ENCODE data around the gene CLIC5. TPM values are rescaled to one million over a fixed set of nuclear protein-coding genes. Genes with fewer than 3 reads are reported as not detected.

The CLIC5 gene
- 1.1 and 2.0 TPM in 2 replicates for total RNA-seq

DNA sequence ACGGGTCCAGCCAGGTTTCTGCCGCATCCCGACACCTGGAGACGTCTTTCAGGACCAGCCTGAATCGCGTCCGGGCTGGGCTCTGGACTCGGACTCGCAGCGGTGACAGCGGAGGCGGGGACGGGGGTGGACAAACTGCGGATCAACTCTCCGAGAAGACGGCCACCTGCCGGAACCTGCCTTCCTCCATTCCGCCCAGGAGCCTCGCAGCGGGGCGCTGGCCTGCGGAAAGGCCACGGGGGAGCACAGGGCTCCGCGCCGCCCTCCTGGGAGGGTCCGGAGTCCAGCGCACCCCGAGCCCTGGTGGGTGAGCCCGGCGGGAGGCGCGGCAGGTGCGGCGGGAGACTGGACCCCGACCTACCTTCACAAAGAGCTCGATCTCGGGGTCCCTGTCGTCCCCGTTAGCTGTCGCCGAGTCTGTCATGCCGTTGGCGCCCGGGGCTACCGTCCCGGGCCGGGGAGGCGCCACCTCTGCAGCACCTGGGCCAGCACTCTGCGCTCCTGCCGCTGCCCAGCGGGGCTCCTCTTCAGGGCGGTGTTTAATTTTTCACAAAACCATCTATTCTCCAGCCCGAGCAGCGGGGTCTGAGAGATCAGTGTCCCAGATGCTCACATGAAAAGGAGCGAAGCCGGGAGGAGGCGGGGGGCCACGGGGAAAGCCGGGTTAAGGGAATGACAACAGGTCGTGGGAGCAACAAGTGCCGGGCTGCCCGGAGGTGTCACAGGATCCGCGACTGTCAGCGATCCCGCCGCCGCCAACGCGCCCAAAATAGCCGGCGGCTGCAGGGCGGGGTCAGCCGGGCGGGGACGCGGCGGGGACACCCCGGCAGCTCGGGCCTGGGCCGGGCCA lies at the start of gene CLIC5:
CLIC5 (minus strand) TSS at position 742 of the 850 bp plus-strand sequence; CDS start at position 424, 318 bp downstream.
- peaks cover 28% of the 10 kb centered on the region for H3K27me3 Mint-ChIP-seq
- peak within 1 kb of the TSS; percentile 83 for H3K27ac Mint-ChIP-seq
- H3K4me1 Mint-ChIP-seq, result peaks cover 51% of the 10 kb centered on the region
- peaks cover 4% of the 10 kb centered on the region for H3K9me3 Mint-ChIP-seq
- peak within 1 kb of the TSS; percentile 83 for H3K4me3 Mint-ChIP-seq
- peak; percentile 80 for DNase-seq
- peaks cover 2% of the 10 kb centered on the region for H3K36me3 Mint-ChIP-seq (ENCODE audit: low read depth)
- intact Hi-C loops (cut with micrococcal nuclease), result loop anchor here (10.0 kb wide), 5 partner anchors 181 to 851 kb away; no protein-coding TSS in a partner anchor

DNA sequence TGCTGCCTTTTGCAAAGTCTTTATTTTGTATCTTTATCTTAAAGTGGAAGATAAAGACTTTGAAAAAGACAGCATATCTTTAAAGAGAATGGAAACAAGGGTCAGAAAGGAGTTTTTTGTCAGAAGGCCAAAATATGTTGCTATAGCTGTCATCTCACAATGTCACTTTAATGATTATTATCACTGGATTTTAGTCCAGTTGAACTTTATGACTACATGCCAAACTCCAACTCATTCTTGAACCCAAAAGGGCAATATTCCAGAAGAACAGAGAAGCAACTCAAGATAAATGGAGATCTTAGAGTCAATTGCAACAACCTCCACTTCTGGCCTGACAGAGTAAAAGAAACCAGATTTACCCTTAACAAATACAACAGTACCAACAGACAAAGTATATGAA lies 47.3 kb upstream of the CLIC5 start:
- H3K9me3 Mint-ChIP-seq, result peaks cover under 1% of the 10 kb centered on the region
- DNase-seq, result no peak
- H3K4me3 Mint-ChIP-seq, result no peak overlapping the region
- H3K4me1 Mint-ChIP-seq, result no peaks in the 10 kb centered on the region
- no peaks in the 10 kb centered on the region for H3K36me3 Mint-ChIP-seq (ENCODE audit: low read depth)
- H3K27ac Mint-ChIP-seq, result no peak overlapping the region
- intact Hi-C loops (cut with micrococcal nuclease), result no loop called here
- peaks cover 24% of the 10 kb centered on the region for H3K27me3 Mint-ChIP-seq

DNA sequence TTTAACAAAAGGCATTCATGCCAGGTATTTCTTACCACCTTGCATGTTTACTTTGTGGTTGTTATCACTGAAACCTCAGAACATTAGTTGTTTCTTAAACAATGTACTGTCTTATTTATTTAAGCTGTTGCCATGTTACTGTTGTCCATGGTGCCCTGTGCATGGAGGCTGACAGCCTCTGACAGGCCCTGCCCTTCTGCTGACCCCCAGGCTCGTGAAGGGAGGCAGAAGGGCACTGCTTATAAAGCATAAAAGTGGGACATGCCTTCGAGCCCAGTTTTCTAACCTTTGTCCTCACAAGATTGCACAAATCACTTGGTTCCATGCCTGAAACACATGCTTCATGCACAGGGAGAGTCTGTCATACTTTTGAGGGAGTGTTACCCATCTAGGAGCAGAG lies 46.7 kb upstream of the CLIC5 start:
- intact Hi-C loops (cut with micrococcal nuclease), result no loop called here
- Mint-ChIP-seq H3K36me3 (ENCODE audit: low read depth) (no peaks in the 10 kb centered on the region), H3K27me3 (peaks cover 28% of the 10 kb centered on the region), H3K4me3 (no peak overlapping the region), H3K9me3 (peaks cover 7% of the 10 kb centered on the region), H3K4me1 (no peaks in the 10 kb centered on the region), H3K27ac (no peak overlapping the region)
- DNase-seq, result no peak

DNA sequence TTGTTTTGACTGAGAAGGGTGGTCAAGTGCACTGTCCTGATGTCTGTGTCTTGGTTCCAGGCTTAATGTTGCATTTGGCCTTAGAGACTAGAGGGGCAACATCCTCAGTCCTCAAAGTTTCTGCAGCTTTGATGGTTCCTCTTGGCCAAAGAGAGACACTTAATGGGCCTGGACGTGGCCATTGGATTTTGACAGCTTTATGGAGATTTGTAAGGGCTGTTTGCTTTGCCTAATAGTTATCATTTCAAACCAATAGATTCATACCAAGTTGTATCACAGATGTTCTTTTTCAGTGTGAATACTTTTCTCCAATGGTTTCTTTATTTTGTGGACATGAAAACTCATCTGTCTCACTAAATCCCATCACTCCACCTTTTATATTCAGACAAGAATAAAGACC lies 45.8 kb upstream of the CLIC5 start:
- intact Hi-C loops (cut with micrococcal nuclease), result no loop called here
- Mint-ChIP-seq H3K9me3 (peaks cover 15% of the 10 kb centered on the region), H3K27ac (no peak overlapping the region), H3K27me3 (peaks cover 29% of the 10 kb centered on the region), H3K36me3 (ENCODE audit: low read depth) (no peaks in the 10 kb centered on the region), H3K4me3 (no peak overlapping the region), H3K4me1 (no peaks in the 10 kb centered on the region)
- DNase-seq, result no peak

DNA sequence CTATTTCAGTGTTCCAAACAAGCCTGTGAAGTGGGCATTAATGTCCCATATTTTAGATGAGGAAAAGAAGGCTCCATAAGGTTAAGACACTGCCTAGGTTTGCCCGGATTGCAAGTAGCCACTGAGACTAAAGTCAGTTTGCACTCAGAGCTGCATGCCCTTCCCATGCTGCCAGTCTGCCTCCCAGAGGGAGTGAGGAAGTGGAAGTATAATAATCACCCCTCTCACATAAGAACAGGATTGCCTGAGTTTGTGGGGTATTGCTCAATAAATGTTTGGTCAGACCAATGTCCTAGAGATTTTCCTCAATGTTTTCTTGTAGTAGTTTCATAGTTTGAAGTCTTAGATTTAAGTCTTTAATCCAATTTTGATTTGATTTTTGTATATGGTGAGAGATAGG lies 43.9 kb upstream of the CLIC5 start:
- H3K36me3 Mint-ChIP-seq (ENCODE audit: low read depth), result no peaks in the 10 kb centered on the region
- no peak for DNase-seq
- peaks cover 21% of the 10 kb centered on the region for H3K27me3 Mint-ChIP-seq
- peaks cover 21% of the 10 kb centered on the region for H3K9me3 Mint-ChIP-seq
- no peak overlapping the region for H3K27ac Mint-ChIP-seq
- intact Hi-C loops (cut with micrococcal nuclease), result no loop called here
- H3K4me3 Mint-ChIP-seq, result no peak overlapping the region
- no peaks in the 10 kb centered on the region for H3K4me1 Mint-ChIP-seq

DNA sequence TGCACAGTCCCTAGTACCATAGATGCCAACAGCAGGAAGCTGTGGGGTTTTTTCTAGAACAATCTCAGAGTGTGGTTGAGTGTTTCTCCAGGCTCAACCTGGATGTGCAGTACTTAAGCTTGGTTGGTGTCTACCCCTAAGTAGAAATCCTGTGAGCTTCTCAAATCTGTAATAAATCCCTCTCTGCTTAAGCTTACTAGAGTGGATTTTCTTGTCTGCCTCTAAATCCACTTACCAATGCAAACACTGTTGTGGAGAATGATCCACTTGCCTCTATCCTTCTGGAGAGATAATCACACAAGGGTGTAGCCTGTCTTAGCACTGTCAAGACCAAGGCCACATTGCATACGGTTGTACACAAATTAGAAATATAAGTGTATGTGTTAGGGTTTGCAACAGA lies 43.3 kb upstream of the CLIC5 start:
- H3K27ac Mint-ChIP-seq, result no peak overlapping the region
- peaks cover 19% of the 10 kb centered on the region for H3K27me3 Mint-ChIP-seq
- H3K4me3 Mint-ChIP-seq, result no peak overlapping the region
- intact Hi-C loops (cut with micrococcal nuclease), result no loop called here
- peaks cover 4% of the 10 kb centered on the region for H3K4me1 Mint-ChIP-seq
- no peaks in the 10 kb centered on the region for H3K36me3 Mint-ChIP-seq (ENCODE audit: low read depth)
- peaks cover 21% of the 10 kb centered on the region for H3K9me3 Mint-ChIP-seq
- DNase-seq, result no peak

DNA sequence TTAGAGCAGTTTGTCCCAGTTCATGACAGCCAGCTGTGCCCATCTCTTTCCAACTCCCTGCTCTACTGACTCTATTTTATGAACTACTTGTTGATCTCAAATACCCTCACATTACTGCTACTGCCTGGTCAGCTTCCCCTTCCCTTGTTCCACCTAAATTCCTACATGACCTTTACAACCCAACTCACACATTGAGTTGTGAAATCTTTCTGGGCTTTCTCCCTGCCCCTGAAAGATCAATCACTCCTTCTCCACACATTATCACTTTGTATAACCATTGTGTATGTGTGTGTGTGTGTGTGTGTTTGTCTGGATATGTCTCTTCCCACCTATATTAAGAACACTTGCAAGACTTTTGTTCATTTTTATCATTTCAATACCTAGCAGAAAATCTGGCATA lies 42.1 kb upstream of the CLIC5 start:
- H3K36me3 Mint-ChIP-seq (ENCODE audit: low read depth), result no peaks in the 10 kb centered on the region
- H3K4me1 Mint-ChIP-seq, result peaks cover 12% of the 10 kb centered on the region
- H3K4me3 Mint-ChIP-seq, result no peak overlapping the region
- DNase-seq, result no peak
- peaks cover 21% of the 10 kb centered on the region for H3K9me3 Mint-ChIP-seq
- no peak overlapping the region for H3K27ac Mint-ChIP-seq
- peaks cover 11% of the 10 kb centered on the region for H3K27me3 Mint-ChIP-seq
- intact Hi-C loops (cut with micrococcal nuclease), result no loop called here

DNA sequence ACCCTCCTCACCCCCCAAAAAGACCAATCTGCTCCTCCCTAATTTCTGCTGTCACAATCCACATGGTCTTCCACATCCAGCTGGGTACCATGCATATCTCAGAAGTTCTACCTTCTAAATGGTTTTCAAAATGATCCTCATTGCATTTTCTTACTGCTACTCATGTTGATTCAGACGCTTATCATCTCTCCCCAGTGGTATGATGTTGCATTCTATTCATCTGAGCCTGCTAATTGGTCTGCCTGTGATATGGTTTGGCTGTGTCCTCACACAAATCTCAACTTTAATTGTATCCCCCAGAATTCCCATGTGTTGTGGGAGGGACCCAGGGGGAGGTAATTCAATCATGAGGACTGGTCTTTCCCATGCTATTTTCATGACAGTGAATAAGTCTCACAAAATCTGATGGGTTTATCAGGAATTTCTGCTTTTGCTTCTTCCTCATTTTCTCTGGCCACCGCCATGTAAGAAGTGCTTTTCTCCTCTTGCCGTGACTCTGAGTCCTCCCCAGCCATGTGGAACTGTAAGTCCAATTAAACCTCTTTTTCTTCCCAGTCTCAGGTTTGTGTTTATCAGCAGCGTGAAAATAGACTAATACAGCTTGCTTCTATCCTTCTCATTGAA lies 41.4 kb upstream of the CLIC5 start:
- peaks cover 12% of the 10 kb centered on the region for H3K4me1 Mint-ChIP-seq
- H3K4me3 Mint-ChIP-seq, result no peak overlapping the region
- peaks cover 10% of the 10 kb centered on the region for H3K27me3 Mint-ChIP-seq
- no peak for DNase-seq
- peaks cover 21% of the 10 kb centered on the region for H3K9me3 Mint-ChIP-seq
- H3K36me3 Mint-ChIP-seq (ENCODE audit: low read depth), result no peaks in the 10 kb centered on the region
- no peak overlapping the region for H3K27ac Mint-ChIP-seq
- intact Hi-C loops (cut with micrococcal nuclease), result no loop called here

DNA sequence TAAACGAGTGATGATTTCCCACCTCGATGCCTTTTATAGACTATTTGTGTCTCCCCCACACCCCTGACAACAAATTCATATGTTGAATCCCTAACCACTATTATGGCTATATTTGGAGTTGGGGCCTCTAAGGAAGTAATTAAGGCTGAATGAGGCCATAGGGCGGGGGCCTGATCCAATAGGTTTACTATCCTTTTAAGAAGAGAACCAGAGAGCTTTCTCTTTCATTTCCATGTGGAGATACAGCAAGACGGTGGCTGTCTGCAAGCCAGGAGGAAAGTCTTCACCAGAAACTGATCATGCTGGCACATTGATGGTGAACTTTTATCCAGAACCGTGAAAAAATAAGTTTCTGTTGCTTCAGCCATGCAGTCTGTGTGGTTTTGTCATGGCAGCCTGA lies 38.9 kb upstream of the CLIC5 start:
- H3K4me1 Mint-ChIP-seq, result peaks cover 12% of the 10 kb centered on the region
- peaks cover 11% of the 10 kb centered on the region for H3K27me3 Mint-ChIP-seq
- H3K9me3 Mint-ChIP-seq, result peaks cover 21% of the 10 kb centered on the region
- no peaks in the 10 kb centered on the region for H3K36me3 Mint-ChIP-seq (ENCODE audit: low read depth)
- no peak overlapping the region for H3K4me3 Mint-ChIP-seq
- DNase-seq, result no peak
- intact Hi-C loops (cut with micrococcal nuclease), result no loop called here
- H3K27ac Mint-ChIP-seq, result no peak overlapping the region

DNA sequence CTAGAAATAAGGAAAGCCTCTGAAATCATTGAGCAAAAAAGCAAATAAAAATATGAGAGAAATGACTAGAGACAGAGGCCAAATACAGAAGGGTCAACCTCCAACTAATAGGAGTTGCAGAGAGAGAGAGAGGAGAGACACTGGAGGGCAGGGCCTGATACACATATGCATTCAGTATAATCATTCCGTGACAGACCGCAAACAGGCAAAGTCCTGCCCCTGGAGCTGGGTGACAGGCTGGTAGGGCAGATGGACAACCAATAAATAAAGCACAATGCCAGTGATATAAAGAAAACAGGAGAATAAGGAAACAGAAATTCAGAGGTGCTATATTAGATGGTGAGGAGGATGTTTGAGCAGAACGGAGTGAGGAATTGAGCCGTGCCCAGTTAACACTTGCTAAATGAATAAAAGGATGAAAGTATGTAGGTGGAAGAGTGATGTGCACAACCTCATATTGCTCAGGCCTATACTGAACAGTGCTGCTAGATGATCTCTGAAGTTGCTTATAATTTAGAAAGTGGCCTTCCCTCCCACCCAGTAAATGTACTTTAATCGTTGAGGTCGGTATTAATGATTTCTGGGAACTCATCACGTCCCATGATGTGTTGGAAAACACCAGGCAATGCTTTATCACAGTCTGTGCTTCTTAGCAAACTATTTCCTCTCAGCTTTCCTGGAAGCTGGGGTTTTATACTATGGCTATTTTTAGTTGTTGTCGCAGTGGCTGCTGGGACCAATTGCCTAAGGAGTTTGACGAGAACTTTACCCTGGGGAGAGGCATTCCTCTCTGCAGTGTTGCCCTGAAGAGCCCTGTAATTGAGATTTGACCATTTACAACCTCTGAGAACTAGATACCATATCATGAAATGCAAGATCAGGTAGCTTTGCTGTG lies 37.6 kb upstream of the CLIC5 start:
- DNase-seq, result no peak
- Mint-ChIP-seq H3K27me3 (peaks cover 11% of the 10 kb centered on the region), H3K9me3 (peaks cover 21% of the 10 kb centered on the region), H3K4me1 (peaks cover 12% of the 10 kb centered on the region), H3K4me3 (peak overlapping the region; percentile 1), H3K36me3 (ENCODE audit: low read depth) (no peaks in the 10 kb centered on the region), H3K27ac (no peak overlapping the region)
- intact Hi-C loops (cut with micrococcal nuclease), result no loop called here

DNA sequence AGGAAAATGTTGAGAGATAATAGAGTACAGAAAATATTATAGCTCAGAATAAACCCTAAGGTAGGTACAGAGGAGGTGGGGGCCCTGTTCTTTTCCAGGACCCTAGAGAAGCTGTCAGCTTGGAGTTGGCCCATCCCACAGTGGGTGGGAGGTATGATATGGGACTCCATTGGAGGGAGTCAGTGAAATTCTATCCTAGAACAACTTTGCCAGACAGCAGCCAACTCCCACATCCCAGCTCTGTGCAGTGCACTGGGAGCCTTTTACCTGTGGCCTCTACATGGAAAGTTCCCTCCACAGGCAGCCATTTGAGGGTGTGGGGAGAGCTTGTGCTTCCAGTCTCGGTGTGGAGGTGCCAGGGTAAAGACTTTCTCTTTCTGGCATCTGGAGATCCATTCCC lies 36.8 kb upstream of the CLIC5 start:
- Mint-ChIP-seq H3K27ac (no peak overlapping the region), H3K4me3 (no peak overlapping the region), H3K36me3 (ENCODE audit: low read depth) (no peaks in the 10 kb centered on the region), H3K9me3 (peaks cover 16% of the 10 kb centered on the region), H3K27me3 (peaks cover 7% of the 10 kb centered on the region), H3K4me1 (peaks cover 12% of the 10 kb centered on the region)
- intact Hi-C loops (cut with micrococcal nuclease), result no loop called here
- no peak for DNase-seq

DNA sequence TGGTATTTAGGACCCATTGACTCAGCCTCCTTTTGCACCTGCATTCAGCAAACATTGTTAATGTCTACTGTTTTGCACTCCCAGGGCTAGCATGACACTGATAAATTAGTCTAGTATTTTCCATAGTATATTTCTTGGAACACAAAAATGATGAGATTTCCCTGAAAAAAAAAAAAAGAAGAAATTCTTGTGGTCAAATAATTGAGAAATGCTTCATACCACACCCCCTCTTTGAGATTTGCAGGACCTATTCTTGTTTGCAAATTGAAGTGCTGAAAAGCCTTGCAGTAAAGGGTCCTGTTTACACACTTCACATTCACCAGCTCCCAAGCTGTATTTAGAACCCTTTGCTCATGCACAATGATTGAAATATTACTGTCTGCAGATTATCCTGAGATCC lies 36.3 kb upstream of the CLIC5 start:
- peaks cover 12% of the 10 kb centered on the region for H3K4me1 Mint-ChIP-seq
- H3K27ac Mint-ChIP-seq, result no peak overlapping the region
- no peaks in the 10 kb centered on the region for H3K36me3 Mint-ChIP-seq (ENCODE audit: low read depth)
- H3K9me3 Mint-ChIP-seq, result peaks cover 11% of the 10 kb centered on the region
- H3K27me3 Mint-ChIP-seq, result peaks cover 7% of the 10 kb centered on the region
- intact Hi-C loops (cut with micrococcal nuclease), result no loop called here
- H3K4me3 Mint-ChIP-seq, result no peak overlapping the region
- no peak for DNase-seq

DNA sequence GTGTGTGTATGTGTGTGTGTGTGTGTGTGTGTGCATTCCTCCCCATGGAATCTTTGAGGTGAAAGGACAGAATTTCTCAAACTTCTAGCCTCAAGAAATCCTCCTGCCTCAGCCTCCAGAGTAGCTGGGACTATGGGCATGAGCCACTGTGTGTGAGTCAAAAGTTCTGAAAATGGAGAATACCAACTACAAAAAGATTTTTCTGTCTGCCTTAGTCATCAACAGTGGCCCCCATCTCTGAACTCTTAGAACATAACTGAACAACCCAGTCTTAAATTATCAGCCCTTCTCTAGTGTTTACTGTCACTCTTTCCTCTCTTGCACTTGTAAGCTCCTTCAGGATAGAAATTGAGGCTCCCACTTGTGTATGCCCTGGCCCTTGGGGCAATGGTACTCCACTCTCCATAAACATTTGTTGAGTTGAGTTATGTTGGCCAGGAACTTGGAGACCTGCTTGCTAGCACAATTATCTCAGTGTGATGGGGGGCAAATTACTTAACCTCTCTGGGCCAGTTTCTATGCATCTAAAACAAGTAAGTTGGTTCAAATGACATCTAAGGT lies 35.3 kb upstream of the CLIC5 start:
- Mint-ChIP-seq H3K9me3 (peaks cover 4% of the 10 kb centered on the region), H3K36me3 (ENCODE audit: low read depth) (no peaks in the 10 kb centered on the region), H3K4me1 (peaks cover 12% of the 10 kb centered on the region), H3K4me3 (no peak overlapping the region), H3K27ac (no peak overlapping the region), H3K27me3 (peaks cover 1% of the 10 kb centered on the region)
- DNase-seq, result no peak
- intact Hi-C loops (cut with micrococcal nuclease), result no loop called here
